Breast epithelium (tissue), 4 donors: ENCODE data around the gene ANO7. TPM values are rescaled to one million over a fixed set of nuclear protein-coding genes. Genes with fewer than 3 reads are reported as not detected.

Experiments
- DNase-seq, 2 donors: peaks; one replicate each; pipeline ENCODE4 v3.0.0-alpha.2; 2019; ENCODE audit warnings: low spot score in 2 of 2
- H3K27ac ChIP-seq, 2 donors: fragments of 200-600 bp; sonication (generic) in 1 of 2; one replicate each; pipeline ENCODE4 v1.5.1; 2016 to 2019; ENCODE audit warnings: mild to moderate bottlenecking in 1 of 2
- H3K27me3 ChIP-seq, 2 donors: fragments of 200-600 bp; sonication (generic) in 1 of 2; one replicate each; pipeline versions ENCODE4 v1.5.1 to v1.6.0; 2017 to 2019; ENCODE audit warnings: control low read depth in 1 of 2, mild to moderate bottlenecking in 1 of 2
- H3K36me3 ChIP-seq: fragments of 200-600 bp; one replicate; pipeline ENCODE4 v1.5.1; 2019
- H3K4me1 ChIP-seq, 2 donors: fragments of 200-600 bp; sonication (generic); one replicate each; pipeline ENCODE4 v1.5.1; 2016 to 2019; ENCODE audit warnings: control low read depth in 1 of 2
- H3K4me3 ChIP-seq, 3 donors: fragments of 200-600 bp; sonication (generic); 1 replicate in 2 of 3; 2 replicates in 1 of 3; pipeline ENCODE4 v1.5.1; 2016 to 2019; ENCODE audit warnings: mild to moderate bottlenecking in 3 of 3, moderate library complexity in 2 of 3
- H3K9me3 ChIP-seq, 2 donors: fragments of 200-600 bp; sonication (generic) in 1 of 2; one replicate each; pipeline ENCODE4 v1.5.1; 2016 to 2019; ENCODE audit warnings: control low read depth in 1 of 2
- CTCF ChIP-seq, 3 donors: fragments of 450-650 bp; IDR thresholded peaks; one replicate each; pipeline ENCODE4 v1.5.1; 2016 to 2017; ENCODE audit warnings: antibody characterized with exemption in 3 of 3, mild to moderate bottlenecking in 3 of 3, moderate library complexity in 3 of 3
- POLR2A ChIP-seq: fragments of 450-650 bp; IDR thresholded peaks from one replicate; pipeline ENCODE4 v1.6.1; 2016; ENCODE audit warnings: antibody characterized with exemption, mild to moderate bottlenecking, moderate library complexity
- POLR2AphosphoS5 ChIP-seq, 3 donors: sonication (generic); formaldehyde crosslinking; IDR thresholded peaks; one replicate each; pipeline ENCODE4 v1.6.1; 2017; ENCODE audit warnings: antibody characterized with exemption in 3 of 3
- intact Hi-C: fragments of 100-400 bp; cut with DNase I; formaldehyde crosslinking; loops from one replicate; pipeline ENCODE4 v1.15.1; 2023; ENCODE audit warnings: low total_unique reads
- total RNA-seq, 3 donors: library from RNA; depleted of rRNA; stranded (reverse); fragments of >200 nt; gene quantifications; one replicate each; pipeline ENCODE4 v1.1.0, GENCODE V29; 2016

ANO7 gene
- total RNA-seq, 3 donors from 2014 or later = 0.98 to 1.6 TPM; not detected in 1

- peaks cover 9% of the 10 kb centered on the region for H3K36me3 ChIP-seq
- no peak overlapping the region for H3K27ac ChIP-seq
- H3K4me1 ChIP-seq = peaks cover 0 to 11% of the 10 kb centered on the region in 2 donors
- TF ChIP-seq CTCF (IDR thresholded peaks at IDR 0.05) = no peak
- H3K27me3 ChIP-seq = no peaks in the 10 kb centered on the region
- intact Hi-C loops = no loop called here
- no peak overlapping the region for H3K4me3 ChIP-seq
- no peaks in the 10 kb centered on the region for H3K9me3 ChIP-seq
- no peak for DNase-seq
Observed at GRCh38 chr2:241163601-241164118, 24.8 kb upstream of the ANO7 start.

GRCh38 chr2:241168366-241168765 is 20.1 kb upstream of the ANO7 start:
- Histone ChIP-seq H3K27me3 (no peaks in the 10 kb centered on the region), H3K36me3 (peaks cover 27% of the 10 kb centered on the region), H3K9me3 (peaks cover 5 to 12% of the 10 kb centered on the region in 2 donors), H3K4me1 (no peaks in the 10 kb centered on the region), H3K27ac (no peak overlapping the region), H3K4me3 (no peak overlapping the region)
- intact Hi-C loops = no loop called here
- TF ChIP-seq POLR2AphosphoS5 (IDR thresholded peaks at IDR 0.05) (no peak), POLR2A (no peak), CTCF (IDR thresholded peaks at IDR 0.05) (no peak)
- no peak for DNase-seq

- Histone ChIP-seq H3K27me3 (no peaks in the 10 kb centered on the region), H3K4me3 (no peak overlapping the region), H3K9me3 (peaks cover 5 to 12% of the 10 kb centered on the region in 2 donors), H3K4me1 (no peaks in the 10 kb centered on the region), H3K27ac (no peak overlapping the region), H3K36me3 (peaks cover 18% of the 10 kb centered on the region)
- TF ChIP-seq CTCF (IDR thresholded peaks at IDR 0.05) = no peak
- TF ChIP-seq POLR2AphosphoS5 (IDR thresholded peaks at IDR 0.05) = no peak
- TF ChIP-seq POLR2A = no peak
- no peak for DNase-seq
- intact Hi-C loops = no loop called here
Observed at GRCh38 chr2:241173557-241173956, 14.9 kb upstream of the ANO7 start.

- no peak for DNase-seq
- TF ChIP-seq CTCF (IDR thresholded peaks at IDR 0.05) (no peak), POLR2A (no peak), POLR2AphosphoS5 (IDR thresholded peaks at IDR 0.05) (no peak)
- no peak overlapping the region for H3K27ac ChIP-seq
- H3K27me3 ChIP-seq = no peaks in the 10 kb centered on the region
- no peak overlapping the region for H3K4me3 ChIP-seq
- H3K36me3 ChIP-seq = peaks cover under 1% of the 10 kb centered on the region
- no peaks in the 10 kb centered on the region for H3K4me1 ChIP-seq
- H3K9me3 ChIP-seq = no peaks in the 10 kb centered on the region
- intact Hi-C loops = no loop called here
Observed at GRCh38 chr2:241177526-241178334, 10.7 kb upstream of the ANO7 start.

GRCh38 chr2:241178961-241179360 is 9.5 kb upstream of the ANO7 start:
- DNase-seq = no peak
- Histone ChIP-seq H3K9me3 (no peaks in the 10 kb centered on the region), H3K27ac (no peak overlapping the region), H3K36me3 (peaks cover 3% of the 10 kb centered on the region), H3K27me3 (no peaks in the 10 kb centered on the region), H3K4me3 (no peak overlapping the region), H3K4me1 (no peaks in the 10 kb centered on the region)
- TF ChIP-seq POLR2AphosphoS5 (IDR thresholded peaks at IDR 0.05) (no peak), CTCF (IDR thresholded peaks at IDR 0.05) (no peak), POLR2A (no peak)
- intact Hi-C loops = no loop called here
